HepG2 (cell line): ENCODE data around the gene PRR15L. TPM values are rescaled to one million over a fixed set of nuclear protein-coding genes. Genes with fewer than 3 reads are reported as not detected.

Source experiments
- ARNTL ChIP-seq: sonication (generic); formaldehyde crosslinking; IDR thresholded peaks from 2 replicates; pipeline ENCODE4 v1.4.0; 2020; ENCODE audit warnings: mild to moderate bottlenecking, missing genetic modification reagents
- BCL3 ChIP-seq: sonication (generic); formaldehyde crosslinking; IDR thresholded peaks from 2 replicates; pipeline ENCODE4 v1.5.1; 2020; ENCODE audit warnings: mild to moderate bottlenecking, missing genetic modification reagents, moderate library complexity
- MAFF ChIP-seq: IDR thresholded peaks from 2 replicates; pipeline ENCODE4 v1.6.1; 2011; ENCODE audit warnings: low read depth, low read length, improper control_type of control experiment
- NR1H2 ChIP-seq: sonication (generic); formaldehyde crosslinking; IDR thresholded peaks from 2 replicates; pipeline ENCODE4 v1.8.1; 2022; ENCODE audit warnings: low read depth, missing genetic modification reagents, borderline replicate concordance
- ONECUT2 ChIP-seq: sonication (generic); formaldehyde crosslinking; IDR thresholded peaks from 2 replicates; pipeline ENCODE4 v1.4.0; 2020; ENCODE audit warnings: missing genetic modification reagents
- PHF21A ChIP-seq: sonication (generic); formaldehyde crosslinking; IDR thresholded peaks from 2 replicates; pipeline ENCODE4 v1.5.0; 2020; ENCODE audit warnings: mild to moderate bottlenecking, missing genetic modification reagents
- PITX1 ChIP-seq: sonication (generic); formaldehyde crosslinking; IDR thresholded peaks from 2 replicates; pipeline ENCODE4 v1.5.1; 2020; ENCODE audit warnings: mild to moderate bottlenecking, missing genetic modification reagents
- POLR2AphosphoS5 ChIP-seq: IDR thresholded peaks from 2 replicates; pipeline ENCODE4 v1.6.1; 2012; ENCODE audit warnings: low read depth, low read length
- PPARG ChIP-seq: conservative IDR thresholded peaks from 2 replicates; pipeline ENCODE4 v1.6.1; 2016; ENCODE audit warnings: missing biosample characterization, missing genetic modification reagents
- TFE3 ChIP-seq: IDR thresholded peaks from 2 replicates; pipeline ENCODE4 v1.6.1; 2016
- ZNF142 ChIP-seq: sonication (generic); formaldehyde crosslinking; IDR thresholded peaks from 2 replicates; pipeline ENCODE4 v1.4.0; 2020; ENCODE audit warnings: missing genetic modification reagents
- ZNF552 ChIP-seq: sonication (generic); formaldehyde crosslinking; IDR thresholded peaks from 2 replicates; pipeline ENCODE4 v1.9.0; 2022; ENCODE audit warnings: missing genetic modification reagents, mild to moderate bottlenecking, borderline replicate concordance
- ZNF558 ChIP-seq: sonication (generic); formaldehyde crosslinking; IDR thresholded peaks from 2 replicates; pipeline ENCODE4 v1.9.0; 2022; ENCODE audit warnings: mild to moderate bottlenecking, missing genetic modification reagents, borderline replicate concordance
- ZNF850 ChIP-seq: sonication (generic); formaldehyde crosslinking; conservative IDR thresholded peaks from 2 replicates; pipeline ENCODE4 v1.9.0; 2021; ENCODE audit warnings: mild to moderate bottlenecking, missing genetic modification reagents
- polyA plus RNA-seq, 8 experiments: library from polyadenylated mRNA; depleted of rRNA in 3 of 8; stranded (reverse) in 7 of 8; unstranded in 1 of 8; fragments of >200 nt; fragmentation: Illumina TruSeq in 4 of 8; extraction: Trizol in 4 of 8; gene quantifications; 2 replicates each; pipeline versions ENCODE4 v1.2.1 to v1.2.3, GENCODE V29; 2011 to 2016; ENCODE audit warnings: low read depth in 4 of 8, missing spikeins in 1 of 8, mixed read lengths in 1 of 8; ENCODE audit not compliant: insufficient read depth in 1 of 8
- total RNA-seq, 5 experiments: library from RNA; depleted of rRNA; stranded (reverse); fragments of >200 nt; fragmentation: Illumina TruSeq; extraction: Trizol; gene quantifications; 2 replicates each; pipeline ENCODE4 v1.2.3, GENCODE V29; 2016; ENCODE audit warnings: low read depth in 1 of 5
- TF ChIP-seq, protein P1 (sequence below): sonication (generic); formaldehyde crosslinking; IDR thresholded peaks from 2 replicates; pipeline ENCODE4 v1.9.0; 2021; ENCODE audit warnings: missing genetic modification reagents, borderline replicate concordance

PRR15L gene
- total and polyA plus RNA-seq, 2 of the 13 experiments (the other 11 are each of a cell fraction or from before 2014, with no cell fraction given), result 0.44 to 2.0 TPM

DNA sequence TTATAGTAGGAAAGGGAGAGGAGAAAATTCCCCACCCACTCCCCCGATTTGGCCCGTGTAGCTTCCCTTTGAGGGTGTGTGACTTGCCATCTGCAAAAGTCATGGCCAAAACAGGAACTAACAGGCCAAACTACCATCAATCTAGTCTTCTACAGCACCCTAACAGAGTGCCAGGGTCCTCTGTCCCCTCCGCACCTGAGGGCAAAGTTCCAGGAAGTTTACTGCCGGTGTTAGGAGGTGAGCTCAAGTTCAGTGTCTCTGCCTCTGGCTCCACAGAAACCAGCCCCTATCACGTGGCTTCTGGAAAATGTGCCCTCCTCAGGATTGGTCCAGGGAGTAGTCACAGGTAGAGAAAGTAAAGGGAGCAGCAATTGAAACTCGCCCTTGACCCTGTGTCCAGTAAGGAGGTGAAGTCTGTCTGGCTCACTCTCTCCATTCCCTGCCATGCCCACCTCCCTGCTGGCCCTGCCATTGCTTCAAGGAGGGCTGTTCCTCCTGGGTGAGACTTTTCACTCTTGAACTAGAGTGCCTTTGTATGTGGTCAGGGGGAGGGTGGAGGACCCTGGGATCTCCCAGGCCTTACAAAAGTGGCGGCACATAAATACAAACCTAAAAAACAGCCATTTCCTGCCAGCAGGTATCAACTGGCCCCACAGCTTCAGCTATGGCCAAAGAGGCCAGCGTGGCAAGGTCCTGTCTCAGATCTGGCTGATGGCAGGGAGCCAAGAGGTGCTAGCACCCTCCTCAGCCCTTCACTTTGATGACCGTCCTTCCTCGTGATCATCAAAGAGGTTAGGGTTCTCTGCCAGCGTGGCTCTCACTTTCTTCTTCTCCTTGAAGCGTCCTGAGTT, 5.3 kb downstream of the PRR15L start (continued):
- TF ChIP-seq POLR2AphosphoS5 (no peak), MAFF (no peak), PHF21A (CRISPR knock-in tag) (peak; percentile 84), PPARG (peak; percentile 71; the same call in 1 of the 2 replicates), TFE3 (CRISPR knock-in tag) (peak; percentile 85), ZNF142 (CRISPR knock-in tag) (no peak), ZNF850 (CRISPR knock-in tag) (no peak), ONECUT2 (CRISPR knock-in tag) (no peak), ZNF552 (CRISPR knock-in tag) (no peak), PITX1 (CRISPR knock-in tag) (peak; percentile 74), NR1H2 (CRISPR knock-in tag) (no peak; the same call in 1 of the 2 replicates), ARNTL (peak; percentile 95), ZNF558 (no peak), BCL3 (CRISPR knock-in tag) (peak; percentile 83)
- TF ChIP-seq, protein P1, sequence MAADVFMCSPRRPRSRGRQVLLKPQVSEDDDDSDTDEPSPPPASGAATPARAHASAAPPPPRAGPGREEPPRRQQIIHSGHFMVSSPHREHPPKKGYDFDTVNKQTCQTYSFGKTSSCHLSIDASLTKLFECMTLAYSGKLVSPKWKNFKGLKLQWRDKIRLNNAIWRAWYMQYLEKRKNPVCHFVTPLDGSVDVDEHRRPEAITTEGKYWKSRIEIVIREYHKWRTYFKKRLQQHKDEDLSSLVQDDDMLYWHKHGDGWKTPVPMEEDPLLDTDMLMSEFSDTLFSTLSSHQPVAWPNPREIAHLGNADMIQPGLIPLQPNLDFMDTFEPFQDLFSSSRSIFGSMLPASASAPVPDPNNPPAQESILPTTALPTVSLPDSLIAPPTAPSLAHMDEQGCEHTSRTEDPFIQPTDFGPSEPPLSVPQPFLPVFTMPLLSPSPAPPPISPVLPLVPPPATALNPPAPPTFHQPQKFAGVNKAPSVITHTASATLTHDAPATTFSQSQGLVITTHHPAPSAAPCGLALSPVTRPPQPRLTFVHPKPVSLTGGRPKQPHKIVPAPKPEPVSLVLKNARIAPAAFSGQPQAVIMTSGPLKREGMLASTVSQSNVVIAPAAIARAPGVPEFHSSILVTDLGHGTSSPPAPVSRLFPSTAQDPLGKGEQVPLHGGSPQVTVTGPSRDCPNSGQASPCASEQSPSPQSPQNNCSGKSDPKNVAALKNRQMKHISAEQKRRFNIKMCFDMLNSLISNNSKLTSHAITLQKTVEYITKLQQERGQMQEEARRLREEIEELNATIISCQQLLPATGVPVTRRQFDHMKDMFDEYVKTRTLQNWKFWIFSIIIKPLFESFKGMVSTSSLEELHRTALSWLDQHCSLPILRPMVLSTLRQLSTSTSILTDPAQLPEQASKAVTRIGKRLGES, result no peak
